ENCODE data around the gene CDH10. TPM values are rescaled to one million over a fixed set of nuclear protein-coding genes. Genes with fewer than 3 reads are reported as not detected.

Gene CDH10
- total and polyA plus RNA-seq, 2 of the 4 experiments (the other 2 are of a cell fraction): 0.18 to 0.21 TPM

GRCh38 chr5:24615159-24615558 lies 29.6 kb downstream of the CDH10 start:
- in situ Hi-C loops (cut with MboI; ENCODE audit: low sequenced_read_pairs) (no loop called here), dilution Hi-C loops (cut with HindIII; ENCODE audit: low sequenced_read_pairs, unreplicated experiment) (no loop called here), intact Hi-C loops (cut with micrococcal nuclease) (no loop called here)
- no peak overlapping the region for H2AK9ac ChIP-seq (replicated peaks; ENCODE audit: low read depth, low read length, poor library complexity)
- no peaks in the 10 kb centered on the region for H3K4me1 ChIP-seq (ENCODE audit: control insufficient read depth, insufficient read depth, low read length)
- H4K91ac ChIP-seq (ENCODE audit: insufficient read depth, low read depth, low read length): no peak overlapping the region
- no peak overlapping the region for H3K23ac ChIP-seq (ENCODE audit: low read depth, low read length)
- no peak overlapping the region for H3K14ac ChIP-seq (replicated peaks; ENCODE audit: low read depth, low read length)
- H2BK20ac ChIP-seq (ENCODE audit: low read depth, low read length): no peak overlapping the region
- BruUV-seq (replicated peaks): no TSS peak
- no peaks in the 10 kb centered on the region for H3K9me1 ChIP-seq (ENCODE audit: insufficient read depth, low read length)
- H3K18ac ChIP-seq (ENCODE audit: low read depth, low read length): no peak overlapping the region
- H4K8ac ChIP-seq (ENCODE audit: low read depth in 2 of 2, low read length in 2 of 2): no peak overlapping the region
- peaks cover 4% of the 10 kb centered on the region for H3K9me3 ChIP-seq (ENCODE audit: control insufficient read depth, insufficient read depth, low read length)
- H3K4ac ChIP-seq (ENCODE audit: low read depth, low read length): no peak overlapping the region
- no CpG with 5 or more reads among the region's 4 CpGs for WGBS, 2 experiments (ENCODE audit: extremely low coverage in 2 of 2, insufficient read length in 1 of 2)
- TF ChIP-seq POLR2A (IDR thresholded peaks at IDR 0.05; ENCODE audit: low read depth, low read length) (no peak), CTCF (conservative IDR thresholded peaks at IDR 0.05; ENCODE audit: low read depth, low read length) (no peak), RCOR1 (IDR thresholded peaks at IDR 0.05; ENCODE audit: insufficient replicate concordance, low read length) (no peak), BHLHE40 (IDR thresholded peaks at IDR 0.05; ENCODE audit: low read depth, low read length) (no peak), NFE2L2 (IDR thresholded peaks at IDR 0.05; ENCODE audit: low read depth, low read length) (no peak), USF2 (IDR thresholded peaks at IDR 0.05; ENCODE audit: low read depth, low read length) (no peak), RFX5 (IDR thresholded peaks at IDR 0.05; ENCODE audit: low read depth, low read length) (no peak), MAFK (IDR thresholded peaks at IDR 0.05; ENCODE audit: low read depth, low read length) (no peak), FOS (IDR thresholded peaks at IDR 0.05; ENCODE audit: low read depth, low read length) (no peak), CEBPB (IDR thresholded peaks at IDR 0.05; ENCODE audit: low read depth, low read length) (no peak), CHD1 (IDR thresholded peaks at IDR 0.05; ENCODE audit: low read depth, low read length) (no peak), MXI1 (IDR thresholded peaks at IDR 0.05; ENCODE audit: borderline replicate concordance, low read depth, low read length) (no peak), SMC3 (IDR thresholded peaks at IDR 0.05; ENCODE audit: low read depth, low read length) (no peak), MAZ (IDR thresholded peaks at IDR 0.05; ENCODE audit: borderline replicate concordance, low read depth, low read length) (no peak)
- TF ChIP-seq, protein P1, sequence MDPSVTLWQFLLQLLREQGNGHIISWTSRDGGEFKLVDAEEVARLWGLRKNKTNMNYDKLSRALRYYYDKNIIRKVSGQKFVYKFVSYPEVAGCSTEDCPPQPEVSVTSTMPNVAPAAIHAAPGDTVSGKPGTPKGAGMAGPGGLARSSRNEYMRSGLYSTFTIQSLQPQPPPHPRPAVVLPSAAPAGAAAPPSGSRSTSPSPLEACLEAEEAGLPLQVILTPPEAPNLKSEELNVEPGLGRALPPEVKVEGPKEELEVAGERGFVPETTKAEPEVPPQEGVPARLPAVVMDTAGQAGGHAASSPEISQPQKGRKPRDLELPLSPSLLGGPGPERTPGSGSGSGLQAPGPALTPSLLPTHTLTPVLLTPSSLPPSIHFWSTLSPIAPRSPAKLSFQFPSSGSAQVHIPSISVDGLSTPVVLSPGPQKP (IDR thresholded peaks at IDR 0.05; ENCODE audit: borderline replicate concordance, low read depth, low read length): no peak
- H2AFZ ChIP-seq (replicated peaks; ENCODE audit: low read length, poor library complexity): no peak overlapping the region
- POLR2A ChIA-PET (ENCODE audit: unreplicated experiment): no interaction called here
- H3K36me3 ChIP-seq (ENCODE audit: control insufficient read depth, insufficient read depth, low read length): no peaks in the 10 kb centered on the region
- no peak overlapping the region for H3K4me2 ChIP-seq (ENCODE audit: low read depth, low read length)
- no peak overlapping the region for H2BK120ac ChIP-seq (ENCODE audit: low read depth, low read length)
- H3K56ac ChIP-seq (ENCODE audit: extremely low read depth, insufficient read depth, low read length): no peak overlapping the region
- no peaks in the 10 kb centered on the region for H3K27me3 ChIP-seq (ENCODE audit: control insufficient read depth, insufficient read depth, low read length)
- no peak overlapping the region for H2BK15ac ChIP-seq (ENCODE audit: low read depth, low read length)
- CTCF ChIA-PET: no interaction called here
- no peak overlapping the region for H3K9ac ChIP-seq (ENCODE audit: low read depth, low read length)
- no peaks in the 10 kb centered on the region for H3K79me1 ChIP-seq (ENCODE audit: low read depth in 1 of 2, low read length in 2 of 2)
- no peak overlapping the region for H3K4me3 ChIP-seq (ENCODE audit: insufficient read depth, low read depth, low read length)
- DNase-seq (no peak), ATAC-seq (ENCODE audit: low read depth) (no peak)
- H2BK5ac ChIP-seq (ENCODE audit: low read depth, low read length, poor library complexity, severe bottlenecking): no peak overlapping the region
- no peak overlapping the region for H2AK5ac ChIP-seq (ENCODE audit: low read depth, low read length)
- H3K27ac ChIP-seq (ENCODE audit: insufficient read depth, low read length): no peak overlapping the region
- no peak overlapping the region for H4K5ac ChIP-seq (ENCODE audit: low read depth, low read length)
- H4K20me1 ChIP-seq (ENCODE audit: insufficient read depth, low read length): no peaks in the 10 kb centered on the region

Data from IMR-90 (cell line).